Right renal cortex interstitium (tissue), 3 donors: ENCODE measurements around the gene ABCC1. TPM values are rescaled to one million over a fixed set of nuclear protein-coding genes. Genes with fewer than 3 reads are reported as not detected.
"Not testable (repeated sequence)": the region's sequence is repeated elsewhere in the genome, so short reads cannot be mapped to it uniquely, and the experiment has no call there.

Experiments used
- DNase-seq, 3 donors: peaks; one replicate each; pipeline ENCODE4 v3.0.0-alpha.2; 2013; ENCODE audit warnings: low read depth in 3 of 3, low spot score in 2 of 3
- polyA plus RNA-seq, 3 donors: library from polyadenylated mRNA; unstranded; fragments of 120-200 nt; gene quantifications; one replicate each; pipeline ENCODE4 v1.2.1, GENCODE V29; 2013; ENCODE audit not compliant: insufficient read length in 3 of 3

The ABCC1 gene
- polyA plus RNA-seq, 3 donors, result 20.9 to 24.5 (median 23.1) TPM

DNA sequence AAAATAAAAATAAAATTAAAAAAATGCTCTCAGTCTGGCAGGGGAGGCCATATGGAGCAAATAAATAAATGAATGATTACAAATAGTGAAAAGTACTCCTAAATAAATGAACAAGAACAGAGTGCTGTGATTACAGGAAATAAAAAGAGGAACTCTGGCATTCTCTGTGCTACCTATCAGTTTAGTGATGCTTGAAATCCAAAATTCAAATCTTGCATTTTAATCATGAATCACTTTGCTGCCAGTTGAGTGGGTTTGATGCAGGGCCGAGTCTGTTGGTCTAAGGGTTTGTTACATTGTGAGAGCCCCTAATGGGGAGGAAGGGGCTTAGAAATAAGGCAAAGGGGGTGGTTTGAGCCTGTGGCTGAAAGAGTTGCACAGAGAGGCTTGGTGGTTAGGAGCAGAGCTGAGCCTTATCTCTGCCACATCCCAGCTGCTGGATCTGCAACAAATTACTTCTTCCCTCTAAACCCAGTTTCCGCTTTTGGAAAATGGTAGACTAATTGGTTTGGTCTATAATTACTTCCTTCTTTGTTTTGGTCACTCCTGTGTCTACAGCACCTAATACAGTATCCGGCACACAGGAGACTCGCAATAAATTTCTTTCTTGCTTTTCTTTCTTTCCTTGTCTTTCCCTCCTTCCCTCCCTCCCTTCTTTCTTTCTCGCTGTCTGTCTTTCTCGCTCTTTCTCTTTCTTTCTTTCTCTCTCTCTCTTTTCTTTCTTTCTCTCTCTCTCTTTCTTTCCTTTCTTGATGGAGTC lies 6.3 kb upstream of the ABCC1 start:
- no peak for DNase-seq

DNA sequence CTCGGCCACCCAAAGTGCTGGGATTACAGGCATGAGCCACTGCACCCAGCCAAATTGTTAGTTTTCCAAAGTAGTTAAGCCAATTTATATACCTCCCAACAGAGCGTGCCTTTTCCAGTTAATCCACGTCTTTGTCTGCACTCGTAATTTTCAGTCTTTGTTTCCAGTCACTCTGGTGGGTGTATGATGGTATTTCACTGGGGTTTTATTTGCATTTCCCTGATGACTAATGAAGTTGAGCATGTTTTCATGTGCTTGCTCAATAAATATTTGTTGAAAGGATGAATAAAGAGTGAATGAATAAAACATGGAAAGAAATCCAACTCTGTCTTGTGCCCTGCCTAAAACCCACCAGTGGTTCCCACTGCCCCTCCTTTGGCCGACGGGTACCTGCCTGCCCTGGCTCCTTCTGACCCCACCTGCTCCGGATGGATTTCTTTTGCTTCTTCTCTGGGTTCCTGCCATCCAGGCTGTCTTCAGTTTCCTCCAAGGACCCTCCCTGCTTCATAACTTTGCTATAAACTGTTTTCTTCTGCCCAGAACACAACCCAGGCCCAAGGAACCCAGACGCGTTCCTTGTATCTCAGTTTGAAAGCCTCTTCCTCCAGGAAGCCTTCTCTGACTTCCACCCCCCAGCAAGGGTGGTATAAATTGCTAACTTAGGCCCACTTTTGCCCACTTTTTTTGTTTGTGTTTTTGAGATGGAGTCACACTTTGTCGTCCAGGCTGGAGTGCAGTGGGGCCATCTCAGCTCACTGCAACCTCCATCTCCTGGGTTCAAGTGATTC lies 3.0 kb upstream of the ABCC1 start:
- DNase-seq, result no peak

GRCh38 chr16:15947983-15948509 lies 1.4 kb upstream of the ABCC1 start:
- no peak for DNase-seq

DNA sequence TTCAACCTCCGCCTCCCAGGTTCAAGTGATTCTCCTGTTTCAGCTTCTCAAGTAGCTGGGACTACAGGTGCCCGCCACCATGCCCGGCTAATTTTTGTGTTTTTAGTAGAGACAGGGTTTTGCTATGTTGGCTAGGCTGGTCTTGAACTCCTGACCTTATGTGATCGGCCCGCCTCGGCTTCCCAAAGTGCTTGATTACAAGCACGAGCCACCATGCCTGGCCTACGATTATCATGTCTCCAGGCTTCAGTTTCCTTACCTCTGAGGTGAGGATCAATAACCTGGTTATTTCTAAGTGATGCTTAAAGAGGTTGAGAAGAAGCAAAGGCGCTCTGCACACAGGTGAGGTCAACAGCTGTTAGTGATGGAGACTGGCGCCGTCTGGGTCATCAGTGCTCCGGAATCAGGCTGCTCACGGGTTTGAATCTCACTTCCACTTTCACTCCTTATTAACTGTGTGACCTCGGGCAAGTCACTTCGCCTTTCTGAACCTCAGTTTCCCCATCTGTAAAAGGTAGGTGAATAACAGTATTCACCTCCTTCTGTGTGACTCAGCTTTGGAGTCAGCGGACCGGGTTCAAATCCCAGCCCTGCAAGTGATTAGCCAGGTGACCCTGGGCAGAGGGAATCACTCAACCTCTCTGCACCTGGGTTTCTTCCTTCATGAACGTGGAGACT lies 745 bp upstream of the ABCC1 start:
- DNase-seq, result no peak

- no peak for DNase-seq
These were observed 892 bp downstream of the ABCC1 start for GRCh38 chr16:15950161-15950854.

- no peak for DNase-seq
These were observed 1.5 kb downstream of the ABCC1 start for GRCh38 chr16:15950869-15951268.

DNA sequence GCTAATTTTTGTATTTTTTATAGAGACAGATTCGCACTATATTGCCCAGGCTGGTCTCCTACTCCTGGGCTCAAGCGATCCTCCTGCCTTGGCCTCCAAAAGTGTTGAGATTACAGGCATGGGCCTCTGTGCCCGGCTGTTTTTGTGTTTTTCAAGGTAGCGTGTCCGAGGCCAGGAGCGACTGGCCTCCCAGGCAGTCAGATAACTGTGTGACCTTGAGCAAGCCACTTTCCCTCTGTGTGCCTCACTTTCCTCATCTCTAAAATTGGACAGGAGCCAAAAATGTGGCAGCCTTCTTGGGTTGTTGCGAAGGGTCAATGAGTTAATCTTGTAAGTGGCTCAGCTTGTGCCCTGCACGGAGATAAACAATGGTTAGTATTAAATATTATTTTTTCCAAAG lies 2.4 kb downstream of the ABCC1 start:
- DNase-seq, result no peak

- DNase-seq, result no peak
These were observed 2.9 kb downstream of the ABCC1 start for GRCh38 chr16:15952265-15952711.

GRCh38 chr16:15953477-15953876 lies 4.1 kb downstream of the ABCC1 start:
- no peak for DNase-seq

DNA sequence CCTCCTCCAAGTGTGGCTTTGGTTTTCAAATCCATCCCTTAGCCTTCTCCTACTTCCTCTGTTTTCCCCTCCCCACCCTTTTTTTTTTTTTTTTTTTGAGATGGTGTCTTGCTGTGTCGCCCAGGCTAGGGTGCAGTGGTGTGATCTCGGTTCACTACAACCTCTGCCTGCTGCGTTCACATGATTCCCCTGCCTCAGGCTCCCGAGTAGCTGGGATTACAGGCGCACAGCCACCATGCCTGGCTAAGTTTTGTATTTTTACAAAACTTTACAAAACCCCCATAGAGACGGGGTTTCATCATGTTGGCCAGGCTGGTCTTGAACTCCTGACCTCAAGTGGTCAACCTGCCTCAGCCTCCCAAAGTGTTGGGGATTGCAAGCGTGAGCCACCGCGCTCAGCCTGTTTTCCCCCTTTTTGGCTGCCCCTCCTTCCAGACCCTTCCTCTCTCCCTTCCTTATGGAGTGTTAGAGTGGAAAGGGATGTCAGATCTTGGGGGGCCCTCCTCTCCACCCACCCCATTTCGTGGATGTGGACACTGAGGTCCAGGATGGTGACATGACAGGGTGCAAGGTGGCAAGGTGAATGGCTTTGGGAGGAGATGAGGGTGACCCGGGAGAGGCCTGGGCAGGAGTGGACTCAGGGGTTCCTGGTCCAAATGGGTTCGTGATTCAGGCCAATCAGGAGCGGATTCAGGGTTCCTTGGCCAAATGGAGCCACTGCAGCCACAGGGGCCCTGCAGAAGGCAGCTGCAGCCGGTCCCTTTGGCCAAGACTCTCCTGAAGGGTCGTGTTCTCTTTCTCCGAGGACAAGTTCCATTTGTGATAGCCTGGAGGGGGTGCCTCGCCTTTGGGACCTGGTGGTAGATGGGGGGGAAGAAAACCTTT lies 4.8 kb downstream of the ABCC1 start:
- DNase-seq, result no peak

- DNase-seq, result no peak
These were observed 5.4 kb downstream of the ABCC1 start for GRCh38 chr16:15954814-15955151.

DNA sequence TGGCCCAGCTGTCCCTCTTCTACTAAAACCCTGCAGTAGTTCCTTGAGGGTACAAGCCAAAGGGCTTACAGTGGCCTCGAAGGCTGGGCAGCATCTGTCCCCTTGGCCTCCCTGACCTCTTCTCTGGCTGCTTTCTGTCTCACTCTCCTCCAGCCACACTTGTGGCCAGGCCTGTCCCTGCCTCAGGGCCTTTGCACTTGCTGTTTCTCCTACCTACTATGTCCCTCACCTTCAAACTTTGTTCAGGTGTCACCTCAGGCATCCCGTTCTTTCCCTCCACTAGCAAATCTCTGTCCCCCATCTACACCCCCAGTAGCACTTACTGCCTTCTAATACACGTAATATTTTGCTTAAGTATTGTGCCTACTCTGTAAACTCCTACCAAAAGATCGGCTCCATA lies 6.0 kb downstream of the ABCC1 start:
- DNase-seq, result no peak

GRCh38 chr16:15956106-15956505 lies 6.7 kb downstream of the ABCC1 start:
- DNase-seq, result not testable (repeated sequence)

DNA sequence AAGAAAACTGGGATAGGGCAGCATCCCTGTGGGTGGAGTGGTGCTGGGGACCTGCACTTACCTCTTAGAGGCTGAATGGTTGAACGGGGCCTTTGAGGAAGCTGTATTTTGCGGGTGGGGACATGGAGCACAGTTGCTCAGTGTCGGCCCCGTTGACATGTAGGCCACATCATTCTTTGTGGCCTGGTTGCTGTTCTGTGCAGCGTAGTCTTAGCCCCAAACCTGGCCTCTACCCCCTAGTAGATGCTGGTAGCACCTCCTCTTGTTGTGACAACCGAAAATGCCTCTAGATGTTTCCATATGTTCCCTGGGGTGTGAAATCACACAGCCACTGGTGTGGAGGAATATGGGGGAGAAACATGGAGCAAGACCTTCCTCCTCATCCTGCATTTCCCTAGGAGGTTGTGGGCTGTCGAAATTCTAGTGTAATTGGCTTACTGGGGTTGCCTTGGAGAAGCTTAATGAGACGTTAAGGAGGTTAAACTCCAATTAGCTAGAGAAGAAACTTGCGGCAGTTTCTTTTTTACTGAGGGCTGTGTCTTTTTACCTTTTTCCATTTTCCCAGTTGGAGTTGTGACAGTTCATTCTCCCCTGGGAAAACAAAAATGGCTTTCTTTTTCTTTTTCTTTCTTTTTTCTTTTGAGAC lies 9.4 kb downstream of the ABCC1 start:
- peak in 1 of 3 donors; percentile 51 for DNase-seq

DNA sequence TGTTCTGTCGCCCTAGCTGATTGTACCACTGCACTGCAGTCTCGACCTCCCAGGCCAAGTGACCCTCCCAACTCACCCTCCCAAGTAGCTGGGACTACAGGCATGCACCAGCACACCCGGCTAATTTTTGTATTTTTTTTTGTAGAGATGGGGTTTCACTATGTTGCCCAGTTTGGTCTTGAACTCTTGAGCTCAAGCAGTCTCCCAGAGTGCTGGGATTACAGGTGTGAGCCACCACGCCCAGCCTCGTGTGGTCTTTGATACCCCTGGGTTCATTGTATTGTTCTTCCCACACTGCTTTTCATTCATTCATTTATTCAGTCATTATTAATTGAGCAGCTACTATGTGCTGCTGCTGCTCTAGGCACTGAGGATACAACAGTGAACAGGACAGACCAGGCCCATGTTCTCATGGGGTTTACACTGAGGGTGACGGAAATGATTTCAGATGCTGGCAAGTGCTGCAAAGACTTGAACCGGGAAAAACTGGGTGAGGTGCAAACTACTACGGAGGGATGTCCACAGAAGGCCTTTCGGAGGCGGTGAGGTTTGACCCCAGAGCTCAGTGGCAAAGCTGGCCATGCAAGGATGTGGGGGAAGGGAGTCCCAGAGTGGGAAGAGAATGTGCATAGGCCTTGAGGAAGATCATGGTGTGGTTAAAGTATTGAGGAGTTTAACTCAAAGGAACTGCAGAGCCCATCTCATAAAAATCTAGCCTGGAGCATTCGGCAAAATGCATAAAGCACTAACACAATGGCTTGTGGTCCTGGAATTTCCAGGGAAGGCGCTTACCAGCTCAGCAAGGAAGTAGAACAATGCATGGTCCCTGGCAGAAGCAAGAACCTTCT lies 10.9 kb downstream of the ABCC1 start:
- no peak for DNase-seq

GRCh38 chr16:15961060-15961511 lies 11.7 kb downstream of the ABCC1 start:
- no peak for DNase-seq

DNA sequence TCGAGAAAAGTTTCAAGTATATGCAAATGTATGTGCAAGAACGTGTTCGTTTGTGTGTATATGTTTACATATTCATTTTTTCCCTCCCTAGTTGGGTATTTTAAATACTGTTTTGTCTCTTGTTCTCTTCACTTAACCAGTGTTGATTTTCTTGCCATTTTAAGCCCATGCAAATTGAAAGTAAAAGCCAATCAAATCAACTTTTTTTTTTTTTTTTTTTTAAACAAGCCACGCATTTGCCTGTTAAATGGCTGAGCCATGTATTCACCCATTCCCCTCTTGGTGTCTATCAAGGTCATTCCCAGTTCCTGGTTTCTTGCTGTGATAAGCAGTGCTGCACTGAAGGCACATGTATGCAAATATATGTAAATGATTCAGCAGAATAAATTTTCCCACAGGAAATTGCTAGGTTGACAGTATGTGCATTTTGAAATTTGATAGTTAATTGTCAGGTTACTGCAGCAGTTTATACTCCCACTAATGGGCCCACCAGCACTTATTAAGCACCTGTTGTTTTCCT lies 12.2 kb downstream of the ABCC1 start:
- DNase-seq, result no peak

DNA sequence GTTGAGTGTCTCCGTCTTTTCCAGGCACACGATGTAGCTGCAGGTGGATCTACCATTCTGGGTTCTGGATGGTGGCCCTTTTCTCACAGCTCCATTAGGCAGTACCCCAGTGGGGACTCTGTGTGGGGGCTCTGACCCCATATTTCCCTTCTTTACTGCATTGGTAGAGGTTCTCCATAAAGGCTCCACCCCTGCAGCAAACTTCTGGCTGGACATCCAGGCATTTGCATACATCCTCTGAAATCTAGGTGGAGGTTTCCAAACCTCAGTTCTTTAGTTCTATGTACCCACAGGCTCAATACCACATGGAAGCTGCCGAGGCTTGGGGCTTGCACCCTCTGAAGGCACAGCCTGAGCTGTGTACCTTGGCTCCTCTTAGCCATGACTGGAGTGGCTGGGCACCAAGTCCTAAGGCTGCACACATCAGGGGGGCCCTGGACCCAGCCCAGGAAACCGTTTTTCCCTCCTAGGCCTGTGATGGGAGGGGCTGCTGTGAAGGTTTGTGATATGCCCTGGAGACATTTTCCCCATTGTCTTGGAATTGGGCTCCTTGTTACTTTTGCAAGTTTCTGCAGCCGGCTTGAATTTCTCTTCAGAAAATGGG lies 14.0 kb downstream of the ABCC1 start:
- DNase-seq, result no peak
